H9 (cell line): ENCODE data around the gene OTUB2. TPM values are rescaled to one million over a fixed set of nuclear protein-coding genes. Genes with fewer than 3 reads are reported as not detected.

ENCODE experiments used
- DNase-seq: peaks from one replicate; pipeline ENCODE4 v3.0.0-alpha.2; 2017
- H2AFZ ChIP-seq: one replicate; pipeline ENCODE4 v1.6.1; 2013; ENCODE audit warnings: mild to moderate bottlenecking, low read length, control low read depth, moderate library complexity
- H2AK5ac ChIP-seq: 2 replicates; pipeline ENCODE4 v1.6.1; 2013; ENCODE audit warnings: low read length, control low read depth, mixed read lengths; ENCODE audit not compliant: insufficient read length
- H2BK120ac ChIP-seq: one replicate; pipeline ENCODE4 v1.6.1; 2013; ENCODE audit warnings: low read depth, mild to moderate bottlenecking, low read length, control low read depth, inconsistent platforms; ENCODE audit not compliant: poor library complexity, severe bottlenecking
- H2BK12ac ChIP-seq: 2 replicates; pipeline ENCODE4 v1.6.1; 2013; ENCODE audit warnings: low read length, control low read depth, mixed read lengths, low read depth; ENCODE audit not compliant: insufficient read length
- H2BK15ac ChIP-seq: 2 replicates; pipeline ENCODE4 v1.6.1; 2013; ENCODE audit warnings: low read depth, low read length, control low read depth
- H2BK20ac ChIP-seq: one replicate; pipeline ENCODE4 v1.6.1; 2013; ENCODE audit warnings: low read depth, mild to moderate bottlenecking, low read length, control low read depth, inconsistent platforms; ENCODE audit not compliant: poor library complexity, severe bottlenecking
- H2BK5ac ChIP-seq: 2 replicates; pipeline ENCODE4 v1.6.1; 2013; ENCODE audit warnings: low read length, control low read depth, mixed read lengths; ENCODE audit not compliant: insufficient read length
- H3K14ac ChIP-seq: 2 replicates; pipeline ENCODE4 v1.6.1; 2013; ENCODE audit warnings: low read length, control low read depth; ENCODE audit not compliant: insufficient read depth
- H3K18ac ChIP-seq: 2 replicates; pipeline ENCODE4 v1.6.1; 2013; ENCODE audit warnings: low read depth, mild to moderate bottlenecking, mixed read lengths, low read length, control low read depth; ENCODE audit not compliant: insufficient read length
- H3K23ac ChIP-seq: 2 replicates; pipeline ENCODE4 v1.6.1; 2013; ENCODE audit warnings: low read length, control low read depth, mixed read lengths, low read depth; ENCODE audit not compliant: insufficient read length
- H3K23me2 ChIP-seq: 2 replicates; pipeline ENCODE4 v1.6.1; 2013; ENCODE audit warnings: low read depth, mild to moderate bottlenecking, mixed read lengths, low read length, control low read depth; ENCODE audit not compliant: insufficient read length, poor library complexity, severe bottlenecking
- H3K27ac ChIP-seq: 2 replicates; pipeline ENCODE4 v1.5.1; 2013; ENCODE audit warnings: low read length, control low read depth, mixed read lengths, low read depth; ENCODE audit not compliant: insufficient read length
- H3K27me3 ChIP-seq: 2 replicates; pipeline ENCODE4 v1.6.1; 2013; ENCODE audit warnings: low read length, control low read depth, inconsistent platforms; ENCODE audit not compliant: insufficient read depth
- H3K4ac ChIP-seq: 2 replicates; pipeline ENCODE4 v1.6.1; 2013; ENCODE audit warnings: low read depth, mild to moderate bottlenecking, control low read depth, inconsistent platforms, low read length, moderate library complexity
- H3K4me1 ChIP-seq: 2 replicates; pipeline ENCODE4 v1.6.1; 2013; ENCODE audit warnings: low read length, control low read depth, inconsistent platforms; ENCODE audit not compliant: insufficient read depth
- H3K4me2 ChIP-seq: 2 replicates; pipeline ENCODE4 v1.6.1; 2013; ENCODE audit warnings: low read length, control low read depth, mixed read lengths; ENCODE audit not compliant: insufficient read length, insufficient read depth
- H3K56ac ChIP-seq: 2 replicates; pipeline ENCODE4 v1.6.1; 2013; ENCODE audit warnings: low read depth, mild to moderate bottlenecking, mixed read lengths, low read length, control low read depth; ENCODE audit not compliant: insufficient read length
- H3K79me1 ChIP-seq: 2 replicates; pipeline ENCODE4 v1.6.1; 2013; ENCODE audit warnings: low read depth, mild to moderate bottlenecking, moderate library complexity, low read length, control low read depth, inconsistent platforms; ENCODE audit not compliant: insufficient read depth, poor library complexity, severe bottlenecking
- H3K79me2 ChIP-seq: 2 replicates; pipeline ENCODE4 v1.6.1; 2013; ENCODE audit warnings: low read length, control low read depth, inconsistent platforms; ENCODE audit not compliant: insufficient read depth
- H3K9ac ChIP-seq: 2 replicates; pipeline ENCODE4 v1.6.1; 2013; ENCODE audit warnings: low read length, control low read depth, mixed read lengths; ENCODE audit not compliant: insufficient read length; ENCODE audit errors: extremely low read depth
- H3K9me3 ChIP-seq: one replicate; pipeline ENCODE4 v1.6.1; 2013; ENCODE audit warnings: low read depth, low read length, inconsistent platforms; ENCODE audit not compliant: control insufficient read depth
- H3T11ph ChIP-seq: one replicate; pipeline ENCODE4 v1.6.1; 2013; ENCODE audit warnings: mild to moderate bottlenecking, low read length, control low read depth, inconsistent platforms
- H4K20me1 ChIP-seq: one replicate; pipeline ENCODE4 v1.6.1; 2013; ENCODE audit not compliant: control insufficient read depth, insufficient read length, insufficient read depth
- H4K5ac ChIP-seq: 2 replicates; pipeline ENCODE4 v1.6.1; 2013; ENCODE audit warnings: low read depth, mild to moderate bottlenecking, mixed read lengths, low read length, control low read depth; ENCODE audit not compliant: insufficient read length
- H4K8ac ChIP-seq: replicated peaks from 2 replicates; pipeline ENCODE4 v1.6.1; 2013; ENCODE audit warnings: low read length, control low read depth, mixed read lengths, low read depth; ENCODE audit not compliant: insufficient read length
- H4K91ac ChIP-seq: 2 replicates; pipeline ENCODE4 v1.6.1; 2013; ENCODE audit warnings: low read depth, mild to moderate bottlenecking, moderate library complexity, mixed read lengths, low read length, control low read depth; ENCODE audit not compliant: insufficient read length
- H3K27ac Mint-ChIP-seq, 3 experiments: 2 replicates in 2 of 3; 3 replicates in 1 of 3; pipeline ENCODE4 v1.8.0; 2020 to 2021; ENCODE audit warnings: mixed read lengths in 3 of 3, mild to moderate bottlenecking in 1 of 3, moderate library complexity in 1 of 3
- H3K27me3 Mint-ChIP-seq: 2 replicates; pipeline ENCODE4 v1.8.0; 2021; ENCODE audit warnings: low read depth, mild to moderate bottlenecking, moderate library complexity, mixed read lengths
- H3K36me3 Mint-ChIP-seq, 3 experiments: 2 replicates in 2 of 3; 3 replicates in 1 of 3; pipeline ENCODE4 v1.8.0; 2020 to 2021; ENCODE audit warnings: low read depth in 3 of 3, mixed read lengths in 3 of 3; ENCODE audit not compliant: insufficient read depth in 1 of 3
- H3K4me1 Mint-ChIP-seq, 2 experiments: 2 replicates each; pipeline ENCODE4 v1.8.0; 2020; ENCODE audit warnings: mixed read lengths in 2 of 2
- H3K4me3 Mint-ChIP-seq, 2 experiments: 2 replicates in 1 of 2; 3 replicates in 1 of 2; pipeline ENCODE4 v1.8.0; 2020 to 2021; ENCODE audit warnings: mild to moderate bottlenecking in 2 of 2, mixed read lengths in 2 of 2, moderate library complexity in 1 of 2
- H3K9me3 Mint-ChIP-seq, 2 experiments: 2 replicates in 1 of 2; 3 replicates in 1 of 2; pipeline ENCODE4 v1.8.0; 2020; ENCODE audit warnings: mild to moderate bottlenecking in 2 of 2, mixed read lengths in 2 of 2, moderate library complexity in 1 of 2
- WGBS: extraction: QIAGEN DNeasy Blood & Tissue Kit; methylation state at CpG from one replicate; pipeline ENCODE4 v1.1.7; 2013; ENCODE audit warnings: missing lambda C conversion rate, low lambda C conversion rate, mixed read lengths; ENCODE audit not compliant: insufficient read length; ENCODE audit errors: extremely low coverage; 5-methylcytosine and 5-hydroxymethylcytosine counted together
- total RNA-seq: library from RNA; stranded (reverse); gene quantifications from 2 replicates; pipeline ENCODE4 v1.2.1, GENCODE V29; 2021
- TF ChIP-seq, protein P1 (sequence below): fragments of 200-600 bp; sonication (generic); conservative IDR thresholded peaks from 3 replicates; pipeline ENCODE4 v1.8.0; 2021; ENCODE audit warnings: antibody characterized with exemption, mild to moderate bottlenecking

The OTUB2 gene
- total RNA-seq, 1 experiment from 2014 or later = 3.6 TPM

DNA sequence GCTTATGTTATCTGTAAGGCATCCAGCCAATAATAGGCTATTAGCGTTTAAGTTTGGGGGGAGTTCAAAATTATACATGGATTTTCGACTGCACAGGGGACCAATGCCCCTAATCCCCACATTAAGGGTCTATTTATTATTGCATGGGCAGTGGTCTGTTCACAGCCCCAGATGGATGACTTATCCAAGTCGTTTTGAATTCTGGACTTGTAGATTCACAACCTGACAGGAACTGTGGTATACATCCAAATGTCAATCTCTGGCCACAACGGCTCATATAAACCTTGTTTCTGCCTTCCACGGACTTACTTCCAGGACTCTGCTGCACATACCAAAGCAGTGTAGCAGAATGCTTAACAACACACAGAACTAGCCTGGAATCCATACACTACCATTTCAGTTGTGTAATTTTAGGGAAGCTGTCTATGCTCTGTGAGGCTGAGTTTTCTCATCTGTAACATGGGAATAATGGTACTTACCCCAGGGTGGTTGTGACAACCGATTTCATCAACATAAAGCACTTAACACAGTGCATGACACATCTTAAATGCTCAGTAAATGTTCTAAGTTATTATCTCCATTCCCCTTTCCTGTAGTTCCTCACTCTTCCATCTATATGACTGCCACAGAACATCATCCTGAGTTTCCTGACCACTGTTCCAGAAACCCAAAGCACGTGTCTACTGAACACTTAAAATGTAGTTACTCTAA lies 51.1 kb downstream of the OTUB2 start:
- H3K4me2 ChIP-seq = no peak overlapping the region
- H3K23ac ChIP-seq = no peak overlapping the region
- Mint-ChIP-seq H3K4me3 (no peak overlapping the region; a peak in 2 of 5 replicates), H3K9me3 (peaks cover 17 to 19% of the 10 kb centered on the region in 2 experiments), H3K4me1 (peaks cover 30 to 33% of the 10 kb centered on the region in 2 experiments), H3K27ac (no peak overlapping the region), H3K27me3 (no peaks in the 10 kb centered on the region), H3K36me3 (peaks cover 47 to 50% (median 49%) of the 10 kb centered on the region in 3 experiments)
- no CpG with 5 or more reads among the region's 7 CpGs for WGBS
- H3K79me1 ChIP-seq = peaks cover 4% of the 10 kb centered on the region
- H2AK5ac ChIP-seq = no peak overlapping the region
- H3K27ac ChIP-seq = no peak overlapping the region
- no peak overlapping the region for H2BK120ac ChIP-seq
- no peak overlapping the region for H3K18ac ChIP-seq
- H2BK5ac ChIP-seq = no peak overlapping the region
- H2BK15ac ChIP-seq = no peak overlapping the region
- H3K9ac ChIP-seq = no peak overlapping the region
- no peaks in the 10 kb centered on the region for H3K9me3 ChIP-seq
- DNase-seq = no peak
- no peak overlapping the region for H2BK20ac ChIP-seq
- H3K4me1 ChIP-seq = peaks cover under 1% of the 10 kb centered on the region
- no peak overlapping the region for H2AFZ ChIP-seq
- TF ChIP-seq, protein P1, sequence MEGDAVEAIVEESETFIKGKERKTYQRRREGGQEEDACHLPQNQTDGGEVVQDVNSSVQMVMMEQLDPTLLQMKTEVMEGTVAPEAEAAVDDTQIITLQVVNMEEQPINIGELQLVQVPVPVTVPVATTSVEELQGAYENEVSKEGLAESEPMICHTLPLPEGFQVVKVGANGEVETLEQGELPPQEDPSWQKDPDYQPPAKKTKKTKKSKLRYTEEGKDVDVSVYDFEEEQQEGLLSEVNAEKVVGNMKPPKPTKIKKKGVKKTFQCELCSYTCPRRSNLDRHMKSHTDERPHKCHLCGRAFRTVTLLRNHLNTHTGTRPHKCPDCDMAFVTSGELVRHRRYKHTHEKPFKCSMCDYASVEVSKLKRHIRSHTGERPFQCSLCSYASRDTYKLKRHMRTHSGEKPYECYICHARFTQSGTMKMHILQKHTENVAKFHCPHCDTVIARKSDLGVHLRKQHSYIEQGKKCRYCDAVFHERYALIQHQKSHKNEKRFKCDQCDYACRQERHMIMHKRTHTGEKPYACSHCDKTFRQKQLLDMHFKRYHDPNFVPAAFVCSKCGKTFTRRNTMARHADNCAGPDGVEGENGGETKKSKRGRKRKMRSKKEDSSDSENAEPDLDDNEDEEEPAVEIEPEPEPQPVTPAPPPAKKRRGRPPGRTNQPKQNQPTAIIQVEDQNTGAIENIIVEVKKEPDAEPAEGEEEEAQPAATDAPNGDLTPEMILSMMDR = no peak
- no peaks in the 10 kb centered on the region for H3K27me3 ChIP-seq
- H3K56ac ChIP-seq = no peak overlapping the region
- no peak overlapping the region for H2BK12ac ChIP-seq
- H3K14ac ChIP-seq = no peak overlapping the region
- no peak overlapping the region for H4K5ac ChIP-seq
- peaks cover 4% of the 10 kb centered on the region for H4K20me1 ChIP-seq
- no peak overlapping the region for H3K4ac ChIP-seq
- peaks cover 8% of the 10 kb centered on the region for H3K23me2 ChIP-seq
- H4K8ac ChIP-seq = no peak overlapping the region
- H4K91ac ChIP-seq = no peak overlapping the region
- H3K79me2 ChIP-seq = peaks cover 45% of the 10 kb centered on the region
- no peak overlapping the region for H3T11ph ChIP-seq
